DND-41 (cell line): Measurements from ENCODE around the gene HMX2.

ENCODE experiments used
- EZH2 ChIP-seq: IDR thresholded peaks from 3 replicates; pipeline ENCODE4 v1.6.1; 2012; ENCODE audit warnings: borderline replicate concordance, low read depth, mild to moderate bottlenecking, moderate library complexity, low read length, inconsistent platforms; ENCODE audit not compliant: severe bottlenecking
- TF ChIP-seq, protein P1 (sequence below): IDR thresholded peaks from 2 replicates; pipeline ENCODE4 v1.5.1; 2012; ENCODE audit warnings: borderline replicate concordance, low read length, moderate library complexity, mild to moderate bottlenecking; ENCODE audit not compliant: poor library complexity, severe bottlenecking; ENCODE audit errors: extremely low read depth

DNA sequence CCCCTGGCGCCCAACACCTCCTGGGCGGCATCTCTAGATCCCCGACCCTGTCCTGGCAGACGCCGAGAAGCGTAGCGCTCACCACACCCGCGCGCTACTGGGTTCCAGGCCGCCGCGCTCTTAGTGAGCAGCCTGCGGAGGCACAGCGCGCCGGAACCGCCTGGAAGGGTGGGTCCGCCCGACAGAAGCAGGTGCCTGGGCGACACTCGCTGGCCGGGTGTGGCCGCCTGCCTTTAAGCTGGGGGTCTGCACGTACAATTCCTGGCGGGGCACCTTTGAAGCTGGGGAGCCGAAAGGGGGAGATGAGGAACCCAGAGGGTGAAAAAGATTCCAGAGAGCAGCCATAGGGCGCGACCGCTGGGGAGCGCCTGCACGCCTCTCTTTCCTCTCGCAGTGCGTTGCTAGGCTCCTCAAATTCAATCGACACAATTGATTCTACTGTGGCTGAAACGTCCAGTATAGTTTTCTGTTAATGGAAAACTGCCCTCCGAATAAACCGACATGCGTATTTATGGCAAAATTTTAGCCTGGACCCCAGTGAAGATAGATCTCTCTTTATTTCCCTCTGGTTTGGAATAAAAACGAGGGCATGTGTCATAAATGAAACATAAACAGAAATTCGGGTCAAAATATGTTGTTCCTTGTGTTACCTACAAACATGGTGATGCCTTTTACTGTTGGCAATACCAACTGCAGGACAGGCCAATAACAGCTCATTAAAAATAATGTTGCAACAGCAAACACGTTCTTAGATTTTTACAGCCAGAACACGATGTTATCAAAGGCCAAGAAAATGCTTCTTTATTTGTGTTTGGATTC, 7.6 kb upstream of the HMX2 start:
- TF ChIP-seq, protein P1, sequence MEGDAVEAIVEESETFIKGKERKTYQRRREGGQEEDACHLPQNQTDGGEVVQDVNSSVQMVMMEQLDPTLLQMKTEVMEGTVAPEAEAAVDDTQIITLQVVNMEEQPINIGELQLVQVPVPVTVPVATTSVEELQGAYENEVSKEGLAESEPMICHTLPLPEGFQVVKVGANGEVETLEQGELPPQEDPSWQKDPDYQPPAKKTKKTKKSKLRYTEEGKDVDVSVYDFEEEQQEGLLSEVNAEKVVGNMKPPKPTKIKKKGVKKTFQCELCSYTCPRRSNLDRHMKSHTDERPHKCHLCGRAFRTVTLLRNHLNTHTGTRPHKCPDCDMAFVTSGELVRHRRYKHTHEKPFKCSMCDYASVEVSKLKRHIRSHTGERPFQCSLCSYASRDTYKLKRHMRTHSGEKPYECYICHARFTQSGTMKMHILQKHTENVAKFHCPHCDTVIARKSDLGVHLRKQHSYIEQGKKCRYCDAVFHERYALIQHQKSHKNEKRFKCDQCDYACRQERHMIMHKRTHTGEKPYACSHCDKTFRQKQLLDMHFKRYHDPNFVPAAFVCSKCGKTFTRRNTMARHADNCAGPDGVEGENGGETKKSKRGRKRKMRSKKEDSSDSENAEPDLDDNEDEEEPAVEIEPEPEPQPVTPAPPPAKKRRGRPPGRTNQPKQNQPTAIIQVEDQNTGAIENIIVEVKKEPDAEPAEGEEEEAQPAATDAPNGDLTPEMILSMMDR, result no peak
- TF ChIP-seq EZH2, result no peak
